ENCODE measurements around the gene SSBP4. TPM values are rescaled to one million over a fixed set of nuclear protein-coding genes. Genes with fewer than 3 reads are reported as not detected.

Gene SSBP4
- total and polyA plus RNA-seq, 9 of the 15 experiments (the other 6 are each of a cell fraction or from before 2014, with no cell fraction given), result 1.1 to 189 (median 39.0) TPM

GRCh38 chr19:18439025-18439909, 20.1 kb downstream of the SSBP4 start (continued):
- TF ChIP-seq, protein P1, sequence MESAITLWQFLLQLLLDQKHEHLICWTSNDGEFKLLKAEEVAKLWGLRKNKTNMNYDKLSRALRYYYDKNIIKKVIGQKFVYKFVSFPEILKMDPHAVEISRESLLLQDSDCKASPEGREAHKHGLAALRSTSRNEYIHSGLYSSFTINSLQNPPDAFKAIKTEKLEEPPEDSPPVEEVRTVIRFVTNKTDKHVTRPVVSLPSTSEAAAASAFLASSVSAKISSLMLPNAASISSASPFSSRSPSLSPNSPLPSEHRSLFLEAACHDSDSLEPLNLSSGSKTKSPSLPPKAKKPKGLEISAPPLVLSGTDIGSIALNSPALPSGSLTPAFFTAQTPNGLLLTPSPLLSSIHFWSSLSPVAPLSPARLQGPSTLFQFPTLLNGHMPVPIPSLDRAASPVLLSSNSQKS (CRISPR knock-in tag; IDR thresholded peaks at IDR 0.05), result no peak
- TF ChIP-seq ZNF311 (CRISPR knock-in tag; IDR thresholded peaks at IDR 0.05) (peak; percentile 46; the same call in 1 of the 2 replicates), ATF1 (CRISPR knock-in tag; IDR thresholded peaks at IDR 0.05) (no peak), ATF1 (tag; IDR thresholded peaks at IDR 0.05) (no peak), TAF15 (IDR thresholded peaks at IDR 0.05; ENCODE audit: low read depth, low read length) (no peak), MYC (IDR thresholded peaks at IDR 0.05; ENCODE audit: low read depth, low read length) (no peak), MYC (CRISPR knock-in tag; IDR thresholded peaks at IDR 0.05; ENCODE audit: borderline replicate concordance, low read depth) (no peak), POLR2AphosphoS2 (IDR thresholded peaks at IDR 0.05; ENCODE audit: low read length) (peak; percentile 25; the same call in 1 of the 2 replicates), POLR2A (conservative IDR thresholded peaks at IDR 0.05) (0 out of 2 replicates have a peak, but pooled peaks have one; percentile 13), ELF1 (tag; IDR thresholded peaks at IDR 0.05) (no peak; the same call in 1 of the 2 replicates), ZFP30 (CRISPR knock-in tag; IDR thresholded peaks at IDR 0.05; ENCODE audit: borderline replicate concordance) (no peak), KLF6 (CRISPR knock-in tag; IDR thresholded peaks at IDR 0.05; ENCODE audit: borderline replicate concordance) (no peak), HNRNPL (IDR thresholded peaks at IDR 0.05; ENCODE audit: low read depth, low read length) (no peak), FUS (optimal IDR thresholded peaks at IDR 0.05; ENCODE audit: low read depth, low read length) (no peak)
- TF ChIP-seq, protein P2, sequence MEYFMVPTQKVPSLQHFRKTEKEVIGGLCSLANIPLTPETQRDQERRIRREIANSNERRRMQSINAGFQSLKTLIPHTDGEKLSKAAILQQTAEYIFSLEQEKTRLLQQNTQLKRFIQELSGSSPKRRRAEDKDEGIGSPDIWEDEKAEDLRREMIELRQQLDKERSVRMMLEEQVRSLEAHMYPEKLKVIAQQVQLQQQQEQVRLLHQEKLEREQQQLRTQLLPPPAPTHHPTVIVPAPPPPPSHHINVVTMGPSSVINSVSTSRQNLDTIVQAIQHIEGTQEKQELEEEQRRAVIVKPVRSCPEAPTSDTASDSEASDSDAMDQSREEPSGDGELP (CRISPR knock-in tag; IDR thresholded peaks at IDR 0.05; ENCODE audit: borderline replicate concordance), result no peak
- TF ChIP-seq, protein P3, sequence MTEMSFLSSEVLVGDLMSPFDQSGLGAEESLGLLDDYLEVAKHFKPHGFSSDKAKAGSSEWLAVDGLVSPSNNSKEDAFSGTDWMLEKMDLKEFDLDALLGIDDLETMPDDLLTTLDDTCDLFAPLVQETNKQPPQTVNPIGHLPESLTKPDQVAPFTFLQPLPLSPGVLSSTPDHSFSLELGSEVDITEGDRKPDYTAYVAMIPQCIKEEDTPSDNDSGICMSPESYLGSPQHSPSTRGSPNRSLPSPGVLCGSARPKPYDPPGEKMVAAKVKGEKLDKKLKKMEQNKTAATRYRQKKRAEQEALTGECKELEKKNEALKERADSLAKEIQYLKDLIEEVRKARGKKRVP (CRISPR knock-in tag; IDR thresholded peaks at IDR 0.05), result 0 out of 2 replicates have a peak, but pooled peaks have one; percentile 21
- TF ChIP-seq, protein P4, sequence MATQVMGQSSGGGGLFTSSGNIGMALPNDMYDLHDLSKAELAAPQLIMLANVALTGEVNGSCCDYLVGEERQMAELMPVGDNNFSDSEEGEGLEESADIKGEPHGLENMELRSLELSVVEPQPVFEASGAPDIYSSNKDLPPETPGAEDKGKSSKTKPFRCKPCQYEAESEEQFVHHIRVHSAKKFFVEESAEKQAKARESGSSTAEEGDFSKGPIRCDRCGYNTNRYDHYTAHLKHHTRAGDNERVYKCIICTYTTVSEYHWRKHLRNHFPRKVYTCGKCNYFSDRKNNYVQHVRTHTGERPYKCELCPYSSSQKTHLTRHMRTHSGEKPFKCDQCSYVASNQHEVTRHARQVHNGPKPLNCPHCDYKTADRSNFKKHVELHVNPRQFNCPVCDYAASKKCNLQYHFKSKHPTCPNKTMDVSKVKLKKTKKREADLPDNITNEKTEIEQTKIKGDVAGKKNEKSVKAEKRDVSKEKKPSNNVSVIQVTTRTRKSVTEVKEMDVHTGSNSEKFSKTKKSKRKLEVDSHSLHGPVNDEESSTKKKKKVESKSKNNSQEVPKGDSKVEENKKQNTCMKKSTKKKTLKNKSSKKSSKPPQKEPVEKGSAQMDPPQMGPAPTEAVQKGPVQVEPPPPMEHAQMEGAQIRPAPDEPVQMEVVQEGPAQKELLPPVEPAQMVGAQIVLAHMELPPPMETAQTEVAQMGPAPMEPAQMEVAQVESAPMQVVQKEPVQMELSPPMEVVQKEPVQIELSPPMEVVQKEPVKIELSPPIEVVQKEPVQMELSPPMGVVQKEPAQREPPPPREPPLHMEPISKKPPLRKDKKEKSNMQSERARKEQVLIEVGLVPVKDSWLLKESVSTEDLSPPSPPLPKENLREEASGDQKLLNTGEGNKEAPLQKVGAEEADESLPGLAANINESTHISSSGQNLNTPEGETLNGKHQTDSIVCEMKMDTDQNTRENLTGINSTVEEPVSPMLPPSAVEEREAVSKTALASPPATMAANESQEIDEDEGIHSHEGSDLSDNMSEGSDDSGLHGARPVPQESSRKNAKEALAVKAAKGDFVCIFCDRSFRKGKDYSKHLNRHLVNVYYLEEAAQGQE (IDR thresholded peaks at IDR 0.05; ENCODE audit: borderline replicate concordance), result no peak
- TF ChIP-seq, protein P4 (CRISPR knock-in tag; IDR thresholded peaks at IDR 0.05; ENCODE audit: low read depth), result no peak

Data from K562 (cell line).